GM19035 (cell line): ENCODE data around the gene MRE11.
A peak's percentile ranks its signal among the peaks of the same experiment; 100 is the strongest.
"Not testable (repeated sequence)": the region's sequence is repeated elsewhere in the genome, so short reads cannot be mapped to it uniquely, and the experiment has no call there.

Experiments
- ATAC-seq: cut with Tn5 transposase; IDR thresholded peaks from one replicate; pipeline ENCODE4 v1.9.1; 2021; ENCODE audit not compliant: unreplicated experiment

Gene MRE11

DNA sequence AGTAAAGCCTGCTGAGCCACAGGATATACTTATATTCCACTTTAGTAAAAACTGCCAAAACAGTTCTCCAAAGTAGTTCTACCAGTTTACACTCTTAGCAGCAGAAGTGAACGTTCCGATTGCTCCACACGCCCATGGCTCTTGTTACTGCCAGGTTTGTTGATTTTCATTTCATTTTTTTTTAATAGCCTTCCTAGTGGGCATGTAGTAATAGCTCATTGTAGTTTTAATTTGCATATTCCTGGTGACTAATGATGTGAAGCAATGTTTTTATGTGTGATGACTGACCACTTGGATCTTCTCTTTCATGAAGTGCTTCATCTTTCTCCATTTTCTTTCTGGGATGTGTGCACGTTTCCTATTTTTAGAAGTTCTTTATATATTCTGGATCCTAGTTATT lies 13.8 kb upstream of the MRE11 start:
- ATAC-seq, result no peak

DNA sequence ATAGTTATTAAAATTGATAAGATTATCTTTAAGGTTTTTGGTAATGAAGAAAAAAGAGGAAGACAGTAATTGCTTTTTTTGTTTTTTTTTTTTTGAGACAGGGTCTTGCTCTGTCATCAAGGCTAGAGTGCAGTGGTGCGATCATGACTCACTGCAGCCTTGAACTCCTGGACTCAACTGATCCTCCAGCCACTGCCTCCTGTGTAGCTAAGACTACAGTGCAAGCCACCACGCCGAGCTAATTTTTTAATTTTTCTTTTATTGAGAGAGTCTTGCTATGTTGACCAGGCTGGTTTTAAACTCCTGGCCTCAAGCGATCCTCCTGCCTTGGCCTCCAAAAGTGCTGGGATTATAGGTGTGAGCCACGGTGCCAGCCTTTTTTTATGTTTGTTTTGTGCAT lies 12.9 kb upstream of the MRE11 start:
- not testable (repeated sequence) for ATAC-seq

DNA sequence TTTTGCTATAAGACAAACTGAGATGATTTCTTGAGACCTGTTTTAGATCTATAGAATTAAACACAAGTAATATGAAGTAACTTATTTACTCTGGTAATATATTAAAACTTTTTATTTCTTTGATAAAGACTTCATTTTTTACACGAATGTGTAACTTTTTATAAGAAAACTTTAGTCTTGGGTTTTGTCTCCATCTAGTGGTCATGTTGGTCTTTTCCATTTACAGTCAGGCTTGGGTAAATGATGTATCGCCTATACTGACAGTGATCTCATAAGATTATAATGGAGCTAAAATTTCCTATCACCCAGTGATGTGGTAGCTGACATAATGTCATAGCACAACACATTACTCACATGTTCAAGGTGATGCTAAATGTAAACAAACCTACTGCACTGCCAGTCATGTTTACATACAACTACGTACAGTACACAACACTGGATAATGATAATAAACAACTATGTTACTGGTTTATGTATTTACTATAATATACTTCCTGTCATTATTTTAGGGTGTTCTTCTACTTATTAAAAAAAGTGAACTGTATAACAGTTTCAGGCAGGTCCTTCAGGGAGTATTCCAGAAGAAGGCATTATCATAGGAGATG lies 11.1 kb upstream of the MRE11 start:
- no peak for ATAC-seq

DNA sequence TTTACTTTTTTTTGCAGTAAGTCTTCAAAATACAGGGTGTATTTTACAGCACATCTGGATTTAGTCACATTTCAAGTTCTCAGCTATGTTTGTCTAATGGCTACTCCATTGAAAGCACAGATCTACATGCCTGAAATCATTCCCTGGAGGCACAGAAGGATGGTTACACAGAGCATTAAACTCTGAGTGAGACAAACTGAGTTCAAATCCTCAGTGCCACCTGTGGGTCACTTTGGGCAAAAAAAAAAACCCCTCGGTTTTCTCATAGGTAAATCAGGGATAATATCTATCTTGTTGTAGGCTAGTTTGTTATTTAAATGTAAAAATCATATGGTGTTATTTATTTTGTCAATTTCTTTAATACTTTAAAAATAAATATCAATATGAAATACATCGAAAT lies 7.9 kb upstream of the MRE11 start:
- ATAC-seq, result no peak

DNA sequence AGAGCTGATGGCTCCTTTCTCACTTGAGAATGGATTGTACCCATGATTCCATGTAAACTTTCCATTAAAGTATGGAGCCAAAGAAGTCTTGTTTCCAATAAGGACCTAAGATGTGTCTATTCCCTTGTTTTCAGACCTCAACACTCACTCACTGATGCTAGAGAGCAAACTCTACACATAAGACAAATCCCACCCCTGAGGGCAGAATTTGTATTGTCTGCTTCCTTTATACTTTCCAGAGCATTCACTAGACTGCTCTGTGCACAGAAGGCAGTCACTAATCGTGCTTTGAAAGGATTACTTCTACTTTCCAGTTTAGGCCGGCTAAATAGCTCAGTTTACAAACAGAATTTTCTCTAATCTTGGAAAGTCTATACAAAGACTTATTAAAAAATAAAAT lies 6.5 kb upstream of the MRE11 start:
- no peak for ATAC-seq

DNA sequence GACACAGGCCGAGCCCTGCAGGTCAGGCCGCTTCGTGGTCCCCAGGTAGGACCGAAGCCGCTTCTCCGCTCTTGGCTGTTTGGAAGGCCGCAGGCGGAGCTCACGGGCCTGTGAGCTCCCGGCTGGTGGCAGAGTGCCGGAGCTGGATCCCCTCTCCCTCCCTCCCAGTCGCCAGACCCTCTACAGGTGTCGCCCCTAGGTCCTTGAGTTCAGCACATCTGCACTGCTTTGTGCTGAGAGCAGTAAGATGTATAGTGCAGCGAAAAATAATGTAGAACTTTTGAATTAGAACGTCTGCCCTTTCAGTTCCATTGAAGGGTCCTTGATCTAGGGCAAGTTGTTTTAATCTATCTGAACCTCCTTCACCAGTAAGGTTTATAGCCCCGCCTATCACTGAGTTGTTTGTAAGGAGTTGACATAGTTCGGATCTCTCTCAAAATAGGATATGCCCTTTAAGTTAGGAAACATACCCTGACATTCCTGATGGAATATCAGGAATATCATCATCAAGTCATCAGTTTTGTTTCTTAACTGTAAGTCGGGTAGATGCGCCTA lies 559 bp upstream of the MRE11 start:
- peak; percentile 62 for ATAC-seq

DNA sequence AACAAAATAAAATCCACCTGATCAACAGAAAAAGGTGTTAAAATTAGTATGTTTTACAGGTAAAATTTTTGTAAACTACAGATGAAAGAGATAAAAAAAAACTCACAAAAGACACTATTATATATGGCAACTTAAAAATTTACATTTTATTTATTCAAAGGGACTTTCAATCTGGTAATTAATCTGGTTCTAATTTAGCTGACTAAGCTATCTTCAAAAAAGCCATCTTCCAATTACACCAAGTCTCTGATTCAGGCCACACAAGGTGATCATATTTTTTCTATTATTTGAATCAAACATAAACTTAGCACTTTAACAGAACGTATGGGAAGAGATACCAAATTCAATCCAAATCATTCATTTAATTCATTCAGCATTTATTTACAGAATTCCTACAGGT lies 7.6 kb downstream of the MRE11 start:
- no peak for ATAC-seq

DNA sequence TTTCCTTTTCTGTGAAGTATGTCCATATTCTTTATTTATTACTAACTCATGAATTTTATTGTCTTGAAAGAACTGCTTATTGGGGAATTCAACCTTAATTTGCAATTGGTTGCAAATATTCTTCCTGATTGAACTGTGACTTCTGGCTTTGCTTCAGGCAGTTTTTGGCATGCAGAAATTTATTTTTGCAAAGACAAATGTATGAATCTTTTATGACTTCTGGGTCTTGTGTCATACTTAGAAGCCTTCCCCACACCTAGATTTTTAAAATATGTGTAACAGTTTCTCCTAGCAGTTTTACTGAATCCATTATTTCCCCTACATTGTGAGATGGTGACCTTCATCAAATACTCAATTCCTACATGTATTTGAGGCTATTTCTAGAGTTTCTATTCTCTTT lies 12.3 kb downstream of the MRE11 start:
- ATAC-seq, result no peak

DNA sequence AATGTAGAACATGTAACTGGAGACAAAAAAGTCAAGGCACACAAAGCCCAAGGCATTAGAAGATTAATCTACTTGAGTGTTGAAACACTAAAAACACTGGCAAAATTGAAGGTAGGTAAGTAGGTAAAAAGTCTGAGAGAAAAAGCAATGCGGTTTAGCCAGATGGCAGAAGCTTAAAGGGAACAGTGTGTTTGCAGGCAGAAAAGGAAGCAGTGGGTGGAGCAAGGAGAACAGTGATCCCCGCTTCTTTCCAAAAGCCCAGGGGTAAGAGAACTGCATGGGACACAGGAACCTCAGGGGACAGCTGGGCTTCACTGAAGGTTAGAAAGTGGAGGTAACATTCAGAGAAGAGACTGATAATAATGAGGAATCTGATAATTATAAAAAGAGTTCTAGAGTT lies 16.0 kb downstream of the MRE11 start:
- ATAC-seq, result no peak

DNA sequence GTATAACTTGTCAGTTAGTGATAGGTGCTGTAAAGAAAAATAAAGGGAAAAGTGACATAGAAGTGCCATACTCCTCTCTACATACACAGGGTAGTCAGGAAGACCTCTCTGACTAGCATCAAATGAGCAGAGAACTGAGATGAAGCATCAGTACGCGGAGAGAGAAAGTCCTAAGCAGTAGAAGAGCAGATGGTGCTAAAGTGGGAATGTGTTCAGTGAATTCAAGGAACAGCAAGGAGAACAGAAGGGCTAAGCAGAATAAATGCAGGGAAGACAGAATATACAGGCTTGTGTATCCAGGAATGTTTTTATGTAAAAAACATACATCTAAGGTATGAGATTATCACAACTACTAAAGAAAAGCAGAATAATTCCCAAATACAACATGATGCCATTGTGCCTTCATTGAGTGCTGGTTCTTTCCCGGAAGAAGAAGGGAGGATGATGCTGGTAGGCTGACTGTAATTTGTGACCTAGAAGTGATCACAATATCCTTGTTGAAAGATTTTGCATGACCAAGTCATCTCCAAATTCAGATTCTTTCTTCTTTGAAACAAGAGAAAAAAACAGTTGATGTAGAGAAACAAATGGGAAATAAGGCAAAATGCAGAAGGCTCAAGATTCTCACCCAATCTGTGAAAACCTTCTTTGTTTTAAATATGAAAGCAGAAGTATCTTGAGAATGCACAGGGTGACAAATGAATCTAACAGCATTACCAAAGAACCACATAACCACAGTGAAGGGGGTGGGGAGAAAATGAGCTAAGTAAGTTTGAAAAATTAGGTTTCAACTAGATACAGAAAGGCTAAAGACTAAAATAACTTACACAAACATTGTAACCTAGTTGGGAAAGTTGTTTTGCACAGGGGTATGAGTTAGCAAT lies 20.5 kb downstream of the MRE11 start:
- peak; percentile 85 for ATAC-seq

DNA sequence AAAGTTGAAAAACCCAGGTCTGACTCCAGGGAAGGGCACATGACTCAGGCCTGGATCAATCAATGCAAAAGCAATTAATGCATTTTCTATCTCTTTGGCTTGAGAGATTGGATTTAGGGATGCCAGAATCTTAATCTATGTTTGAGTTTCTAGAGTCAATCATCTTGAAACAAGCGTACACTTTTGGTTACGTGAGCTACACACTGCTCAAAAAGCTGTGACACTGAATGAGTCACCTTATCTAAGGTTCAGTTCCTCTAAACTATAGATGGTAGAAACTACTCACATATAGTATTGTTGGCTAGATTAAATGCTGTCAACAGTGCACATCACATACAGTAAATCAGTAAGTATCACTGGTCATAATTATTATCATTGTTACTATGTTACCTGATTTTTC lies 24.2 kb downstream of the MRE11 start:
- ATAC-seq, result peak; percentile 80

DNA sequence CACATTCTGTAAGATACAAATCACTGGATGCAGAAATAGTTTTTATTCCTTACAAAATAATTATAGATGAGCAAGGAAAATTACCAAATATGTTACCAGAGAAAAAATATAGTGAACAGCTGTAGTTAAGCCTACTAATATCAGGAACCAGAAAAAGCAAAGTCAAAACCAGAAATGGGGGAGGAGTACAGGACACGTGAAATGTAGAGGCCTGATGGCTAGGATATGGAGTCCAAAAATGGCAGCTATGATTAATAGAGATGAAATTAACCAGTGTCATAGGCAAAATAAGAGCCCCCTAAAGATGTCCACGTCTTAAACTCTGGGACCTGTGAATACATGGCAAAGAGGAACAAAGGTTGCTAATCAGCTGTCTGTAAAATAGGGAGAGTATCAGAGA lies 34.1 kb downstream of the MRE11 start:
- ATAC-seq, result no peak

DNA sequence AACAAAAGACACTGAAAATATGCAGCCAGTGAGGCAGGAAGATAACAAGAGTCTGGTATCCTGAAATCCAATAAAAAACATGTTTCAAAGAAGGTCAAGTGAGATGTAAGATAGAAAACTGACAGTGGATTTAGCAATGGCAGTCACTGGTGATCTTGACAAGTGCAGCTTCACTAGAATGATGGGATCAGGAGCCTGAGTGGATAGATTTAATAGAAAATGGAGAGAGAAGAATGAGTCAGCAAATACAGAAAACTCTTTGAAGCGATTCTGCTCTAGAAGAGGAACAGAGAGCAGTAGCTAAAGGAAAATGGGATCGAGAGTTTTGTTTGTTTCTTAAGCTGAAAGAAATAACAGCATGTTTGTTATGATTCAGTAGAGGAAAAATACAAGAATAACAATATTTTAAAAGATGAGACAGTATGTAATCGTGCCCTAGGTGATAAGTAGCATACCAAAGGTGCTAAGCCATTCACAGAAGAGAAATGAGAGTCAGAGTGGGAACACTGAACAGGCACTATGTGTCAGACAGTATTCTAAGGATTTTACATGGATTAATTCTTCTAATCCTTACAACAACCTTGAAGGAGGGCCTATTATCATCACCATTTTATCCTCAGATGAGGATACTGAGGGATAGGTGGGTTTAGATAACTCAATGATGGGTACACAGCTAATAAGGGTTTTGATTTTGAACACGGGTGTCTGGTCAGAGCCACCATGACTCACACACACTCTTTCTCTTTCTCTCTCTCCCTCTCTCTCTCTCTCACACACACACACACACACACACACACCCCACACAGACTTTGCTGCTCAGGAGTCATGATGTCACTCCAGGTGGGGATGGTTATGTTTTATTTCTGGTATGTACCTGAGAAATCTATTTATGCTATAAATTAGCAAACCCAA lies 36.3 kb downstream of the MRE11 start:
- ATAC-seq, result no peak

DNA sequence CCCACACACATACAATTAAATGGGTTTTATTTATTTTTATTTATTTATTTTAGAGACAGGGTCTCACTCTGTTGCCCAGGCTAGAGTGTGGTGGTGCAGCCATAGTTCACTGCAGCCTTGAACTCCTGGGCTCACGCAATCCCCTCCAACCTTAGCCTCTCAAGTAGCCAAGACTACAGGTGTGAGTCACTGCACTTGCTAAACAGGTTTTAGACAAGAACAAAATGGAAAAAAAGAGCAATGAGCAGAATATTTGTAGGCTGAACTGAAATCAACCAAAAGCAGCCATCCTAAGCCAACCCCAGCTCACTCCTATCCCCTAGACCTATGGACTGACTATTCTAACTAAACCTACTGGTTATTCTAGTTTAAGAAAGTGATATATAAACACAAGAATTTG lies 37.8 kb downstream of the MRE11 start:
- ATAC-seq, result no peak

DNA sequence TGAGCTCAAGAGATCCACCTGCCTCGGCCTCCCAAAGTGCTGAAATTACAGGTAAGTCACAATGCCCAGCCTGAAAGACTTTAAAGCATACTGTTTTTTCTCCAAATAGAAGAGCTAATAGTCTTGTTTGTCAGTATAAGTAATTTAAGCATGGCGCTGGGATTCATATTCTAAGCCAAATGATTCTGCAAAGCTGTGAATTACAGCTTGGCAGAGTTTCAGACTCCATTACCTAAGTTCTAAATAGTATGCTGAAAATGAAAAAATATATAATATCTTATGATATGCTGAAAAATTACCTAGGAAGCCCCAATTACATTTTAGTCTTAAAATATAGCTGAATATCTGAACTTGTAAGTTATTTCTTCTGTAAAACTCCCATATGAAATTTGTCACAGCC lies 39.3 kb downstream of the MRE11 start:
- no peak for ATAC-seq

DNA sequence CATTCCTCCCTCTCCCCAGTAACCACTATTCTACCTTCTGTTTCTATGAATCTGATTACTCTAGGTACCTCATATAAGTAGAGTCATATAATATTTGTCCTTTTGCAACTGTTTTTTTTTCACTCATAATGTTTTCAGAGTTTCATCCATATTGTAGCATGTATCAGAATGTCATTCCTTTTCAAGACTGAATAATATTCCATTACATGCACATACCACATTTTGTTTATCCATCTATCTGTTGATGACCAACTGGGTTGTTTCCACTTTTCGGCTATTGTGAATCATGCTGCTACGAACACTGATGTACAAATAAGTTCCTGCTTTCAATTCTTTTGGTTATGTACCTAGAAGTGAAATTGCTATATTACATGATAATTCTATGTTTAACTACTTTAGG lies 40.7 kb downstream of the MRE11 start:
- no peak for ATAC-seq

DNA sequence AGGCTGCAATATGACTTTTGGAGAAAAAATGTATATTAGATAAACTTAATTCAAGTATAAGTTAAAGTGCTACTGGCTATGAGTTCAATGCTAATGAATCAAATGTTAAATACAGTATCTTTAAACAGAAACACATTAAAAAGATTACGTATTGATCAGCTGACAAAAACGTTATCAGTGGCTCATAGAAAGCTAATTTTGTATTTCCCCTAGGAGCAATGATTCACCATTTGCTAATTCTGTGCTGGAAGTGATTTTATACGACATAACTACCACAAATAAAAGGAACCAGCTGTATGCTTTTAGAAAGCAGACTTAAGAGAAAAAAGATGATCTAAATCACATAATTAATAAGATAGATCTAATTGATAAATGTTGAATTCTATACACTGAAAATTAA lies 43.6 kb downstream of the MRE11 start:
- ATAC-seq, result no peak

DNA sequence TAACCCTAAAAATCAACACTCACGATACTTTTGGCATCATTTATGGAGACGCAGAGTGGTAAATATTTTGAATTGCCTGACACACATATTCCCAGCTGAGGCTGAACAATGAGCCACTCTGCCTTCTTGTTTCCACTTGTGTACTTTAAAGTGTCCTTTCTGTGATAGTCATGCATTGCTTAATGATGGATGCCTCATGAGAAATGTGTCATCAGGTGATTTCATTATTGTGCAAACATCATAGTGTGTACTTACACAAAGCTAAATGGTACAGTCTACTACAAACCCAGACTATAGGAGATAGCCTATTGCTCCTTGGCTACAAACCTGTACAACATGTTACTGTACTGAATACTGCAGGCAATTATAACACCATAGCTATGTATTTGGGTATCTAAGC lies 44.2 kb downstream of the MRE11 start:
- no peak for ATAC-seq

DNA sequence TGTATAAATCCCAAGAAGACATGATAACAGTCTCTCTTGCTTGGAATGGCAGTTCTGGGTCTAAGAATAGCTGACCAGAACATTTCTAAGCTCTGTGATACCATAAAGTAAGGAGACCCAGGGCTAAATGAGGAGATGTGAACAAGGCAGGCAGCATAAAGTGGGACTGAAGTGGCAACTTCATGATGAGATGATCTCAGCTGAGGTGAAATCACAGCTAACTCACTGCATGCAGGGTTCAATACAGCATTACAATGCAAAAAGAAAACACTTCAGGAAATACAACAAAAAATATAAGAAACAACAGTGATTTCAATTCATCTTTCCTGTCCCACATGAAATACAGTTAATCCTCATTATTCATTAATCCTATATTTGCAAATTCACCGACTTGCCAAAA lies 44.6 kb downstream of the MRE11 start:
- no peak for ATAC-seq

DNA sequence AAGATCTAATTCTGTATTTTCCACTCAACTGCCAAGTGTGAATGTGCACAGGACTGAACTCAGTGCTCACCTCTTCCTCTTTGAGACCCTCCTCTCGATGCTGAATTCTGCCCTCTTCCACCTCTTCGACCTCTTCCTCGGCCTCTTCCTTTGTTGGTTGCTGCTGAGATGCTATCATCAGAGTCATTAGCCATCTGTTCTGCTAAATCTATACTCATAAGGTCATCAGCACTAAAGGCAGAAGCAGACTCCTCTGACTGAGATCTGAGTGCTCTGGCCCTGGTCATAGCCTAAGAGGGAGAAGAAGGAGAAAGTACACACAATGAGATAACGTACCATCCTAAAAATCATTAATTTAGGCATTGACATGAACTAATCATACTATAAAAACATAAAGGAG lies 46.5 kb downstream of the MRE11 start:
- ATAC-seq, result no peak

DNA sequence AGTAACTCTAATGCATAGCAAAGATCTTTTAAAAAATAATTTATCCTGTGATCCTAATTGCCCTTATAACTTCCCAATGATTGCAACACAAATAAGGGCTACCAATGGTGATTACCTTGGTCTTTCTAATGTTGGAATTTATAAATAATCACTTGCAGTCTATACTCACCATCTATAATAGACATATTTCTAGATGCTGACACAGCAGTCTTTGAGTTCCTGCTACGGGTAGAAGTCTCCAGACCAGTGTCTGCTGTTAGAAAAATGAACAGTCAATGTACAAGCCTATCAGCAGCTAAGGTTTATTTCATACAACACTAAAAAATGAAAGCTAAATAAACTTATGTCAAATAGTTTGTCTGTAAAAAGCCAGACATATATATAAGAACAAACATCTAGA lies 48.0 kb downstream of the MRE11 start:
- ATAC-seq, result no peak
